Thyroid gland (tissue), 4 donors: ENCODE results near the gene SORD.
"Not testable (repeated sequence)": the region's sequence is repeated elsewhere in the genome, so short reads cannot be mapped to it uniquely, and the experiment has no call there.

Source experiments
- POLR2A ChIP-seq, 2 donors: fragments of 450-650 bp; IDR thresholded peaks; one replicate each; pipeline ENCODE4 v1.6.1; 2017; ENCODE audit warnings: antibody characterized with exemption in 2 of 2, mild to moderate bottlenecking in 2 of 2, moderate library complexity in 1 of 2
- TF ChIP-seq, protein P1 (sequence below), 6 experiments: fragments of 200-600 bp in 3 of 6; fragments of 450-650 bp in 3 of 6; sonication (generic) in 3 of 6; IDR thresholded peaks; one replicate each; pipeline ENCODE4 v1.5.1; 2016 to 2019; ENCODE audit warnings: antibody characterized with exemption in 6 of 6, mild to moderate bottlenecking in 2 of 6, inconsistent platforms in 1 of 6, moderate library complexity in 1 of 6

DNA sequence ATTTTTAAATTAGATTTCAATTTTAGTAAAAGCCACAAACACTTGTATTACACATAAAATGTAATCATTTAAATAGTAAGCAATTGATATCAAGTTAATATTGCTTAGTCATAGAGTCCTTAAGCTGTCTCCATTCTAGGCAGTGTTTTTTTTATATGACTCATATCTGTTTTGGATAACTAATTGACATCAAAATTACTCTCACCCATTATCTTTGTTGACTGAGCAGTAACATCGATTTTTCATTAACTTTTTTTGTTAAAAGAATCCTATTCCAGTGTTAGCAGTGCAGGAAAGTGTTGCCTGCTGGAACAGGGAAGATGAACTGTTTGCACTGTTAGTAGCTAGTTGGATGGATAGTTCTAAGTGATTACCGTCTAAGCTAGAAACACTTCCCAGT lies 45.2 kb upstream of the SORD start:
- TF ChIP-seq, protein P1, sequence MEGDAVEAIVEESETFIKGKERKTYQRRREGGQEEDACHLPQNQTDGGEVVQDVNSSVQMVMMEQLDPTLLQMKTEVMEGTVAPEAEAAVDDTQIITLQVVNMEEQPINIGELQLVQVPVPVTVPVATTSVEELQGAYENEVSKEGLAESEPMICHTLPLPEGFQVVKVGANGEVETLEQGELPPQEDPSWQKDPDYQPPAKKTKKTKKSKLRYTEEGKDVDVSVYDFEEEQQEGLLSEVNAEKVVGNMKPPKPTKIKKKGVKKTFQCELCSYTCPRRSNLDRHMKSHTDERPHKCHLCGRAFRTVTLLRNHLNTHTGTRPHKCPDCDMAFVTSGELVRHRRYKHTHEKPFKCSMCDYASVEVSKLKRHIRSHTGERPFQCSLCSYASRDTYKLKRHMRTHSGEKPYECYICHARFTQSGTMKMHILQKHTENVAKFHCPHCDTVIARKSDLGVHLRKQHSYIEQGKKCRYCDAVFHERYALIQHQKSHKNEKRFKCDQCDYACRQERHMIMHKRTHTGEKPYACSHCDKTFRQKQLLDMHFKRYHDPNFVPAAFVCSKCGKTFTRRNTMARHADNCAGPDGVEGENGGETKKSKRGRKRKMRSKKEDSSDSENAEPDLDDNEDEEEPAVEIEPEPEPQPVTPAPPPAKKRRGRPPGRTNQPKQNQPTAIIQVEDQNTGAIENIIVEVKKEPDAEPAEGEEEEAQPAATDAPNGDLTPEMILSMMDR (IDR thresholded peaks at IDR 0.05), result not testable (repeated sequence)
- TF ChIP-seq POLR2A (IDR thresholded peaks at IDR 0.05), result not testable (repeated sequence)
